Pulmonary artery endothelial cell (primary cell): Measurements from ENCODE around the gene PRKAR1B. TPM values are rescaled to one million over a fixed set of nuclear protein-coding genes. Genes with fewer than 3 reads are reported as not detected.
A peak's percentile ranks its signal among the peaks of the same experiment; 100 is the strongest.

Source experiments
- DNase-seq: peaks from one replicate; pipeline ENCODE4 v3.0.0-alpha.2; 2011; ENCODE audit warnings: low read depth, low spot score
- total RNA-seq: library from RNA; depleted of rRNA; stranded (reverse); fragments of >200 nt; gene quantifications from 2 replicates; pipeline ENCODE4 v1.2.3, GENCODE V29; 2014

PRKAR1B gene
- total RNA-seq, 1 donor from 2014 or later, result 24.5 TPM

- DNase-seq, result no peak
Measured at GRCh38 chr7:741191-741671, 14.2 kb upstream of the PRKAR1B start.

- no peak for DNase-seq
Measured at GRCh38 chr7:739983-740942, 13.2 kb upstream of the PRKAR1B start.

GRCh38 chr7:739455-739982, 12.4 kb upstream of the PRKAR1B start:
- no peak for DNase-seq

GRCh38 chr7:738723-739454, 11.8 kb upstream of the PRKAR1B start:
- no peak for DNase-seq

GRCh38 chr7:738241-738640, 11.2 kb upstream of the PRKAR1B start:
- DNase-seq, result no peak

- no peak for DNase-seq
Measured at GRCh38 chr7:734808-735207, 7.7 kb upstream of the PRKAR1B start.

GRCh38 chr7:734214-734613, 7.1 kb upstream of the PRKAR1B start:
- no peak for DNase-seq

- DNase-seq, result no peak
Measured at GRCh38 chr7:732556-732955, 5.5 kb upstream of the PRKAR1B start.

GRCh38 chr7:732094-732541, 5.0 kb upstream of the PRKAR1B start:
- DNase-seq, result no peak

GRCh38 chr7:731440-732085, 4.5 kb upstream of the PRKAR1B start:
- no peak for DNase-seq

GRCh38 chr7:730501-731439, 3.7 kb upstream of the PRKAR1B start:
- DNase-seq, result no peak

GRCh38 chr7:729140-730000, 2.3 kb upstream of the PRKAR1B start:
- no peak for DNase-seq

- DNase-seq, result no peak
Measured at GRCh38 chr7:728602-729001, 1.5 kb upstream of the PRKAR1B start.

- DNase-seq, result no peak
Measured at GRCh38 chr7:727806-728460, 852 bp upstream of the PRKAR1B start.

- no peak for DNase-seq
Measured at GRCh38 chr7:726854-727103, 302 bp downstream of the PRKAR1B start.

- DNase-seq, result peak; percentile 40
Measured at GRCh38 chr7:726084-726853, 812 bp downstream of the PRKAR1B start, which contains the start of gene DNAAF5. DNAAF5 (plus strand) TSS chr7:726699; CDS start chr7:726721, 22 bp downstream.

- DNase-seq, result no peak
Measured at GRCh38 chr7:725223-726005, 1.7 kb downstream of the PRKAR1B start.
